Activated T-helper 1 cell treated with anti-CD3 and anti-CD28 coated beads, Interleukin-12 subunit alpha, Interleukin-12 subunit beta, Interleukin-2, Interleukin-4 antibody, amounts not matched to agents 30 ng/mL and 10 ng/mL and 1 ng/mL, durations not matched to agents 14 hours and 24 hours and 36 hours (primary cell): ENCODE results near the gene ZNF26. TPM values are rescaled to one million over a fixed set of nuclear protein-coding genes. Genes with fewer than 3 reads are reported as not detected.
"Not testable (repeated sequence)": the region's sequence is repeated elsewhere in the genome, so short reads cannot be mapped to it uniquely, and the experiment has no call there.

Source experiments
- DNase-seq: peaks from one replicate; pipeline ENCODE4 v3.0.0; 2021; ENCODE audit warnings: low spot score
- H3K27ac Mint-ChIP-seq: one replicate; pipeline ENCODE4 v1.8.0; 2021; ENCODE audit warnings: mild to moderate bottlenecking, mixed read lengths
- H3K27me3 Mint-ChIP-seq: one replicate; pipeline ENCODE4 v1.8.0; 2022; ENCODE audit warnings: mild to moderate bottlenecking, moderate library complexity, mixed read lengths; ENCODE audit not compliant: insufficient read depth
- H3K36me3 Mint-ChIP-seq: one replicate; pipeline ENCODE4 v1.8.0; 2021; ENCODE audit warnings: low read depth, mixed read lengths
- H3K4me1 Mint-ChIP-seq: one replicate; pipeline ENCODE4 v1.8.0; 2021; ENCODE audit warnings: low read depth, mixed read lengths
- H3K4me3 Mint-ChIP-seq: one replicate; pipeline ENCODE4 v1.8.0; 2021; ENCODE audit warnings: mild to moderate bottlenecking, moderate library complexity, mixed read lengths
- H3K9me3 Mint-ChIP-seq: one replicate; pipeline ENCODE4 v1.8.0; 2021; ENCODE audit warnings: mixed read lengths
- intact Hi-C: fragments of 100-400 bp; cut with micrococcal nuclease; formaldehyde crosslinking; loops from one replicate; pipeline ENCODE4 v1.15.1; 2024
- total RNA-seq: library from RNA; stranded (reverse); gene quantifications from 2 replicates; pipeline ENCODE4 v1.2.3, GENCODE V29; 2022

Gene ZNF26
- total RNA-seq, 1 donor from 2014 or later, result 22.1 TPM

- intact Hi-C loops, result no loop called here
- peaks cover 38% of the 10 kb centered on the region for H3K9me3 Mint-ChIP-seq
- no peaks in the 10 kb centered on the region for H3K4me1 Mint-ChIP-seq
- DNase-seq, result no peak
- H3K36me3 Mint-ChIP-seq, result peaks cover 17% of the 10 kb centered on the region
- H3K27ac Mint-ChIP-seq, result no peak overlapping the region
- no peaks in the 10 kb centered on the region for H3K27me3 Mint-ChIP-seq
- H3K4me3 Mint-ChIP-seq, result no peak overlapping the region
Measured at GRCh38 chr12:132965796-132966195, 20.4 kb upstream of the ZNF26 start.

GRCh38 chr12:132966676-132967415 lies 19.3 kb upstream of the ZNF26 start:
- intact Hi-C loops, result no loop called here

GRCh38 chr12:132967736-132968135 lies 18.4 kb upstream of the ZNF26 start:
- intact Hi-C loops, result no loop called here
- Mint-ChIP-seq H3K36me3 (peaks cover 13% of the 10 kb centered on the region), H3K27me3 (no peaks in the 10 kb centered on the region), H3K4me3 (no peak overlapping the region), H3K4me1 (no peaks in the 10 kb centered on the region), H3K9me3 (peaks cover 39% of the 10 kb centered on the region), H3K27ac (no peak overlapping the region)
- no peak for DNase-seq

More at GRCh38 chr12:132966676-132967415, 19.3 kb upstream of the ZNF26 start:
- H3K9me3 Mint-ChIP-seq, result peaks cover 32% of the 10 kb centered on the region
- no peaks in the 10 kb centered on the region for H3K4me1 Mint-ChIP-seq
- DNase-seq, result no peak
- no peaks in the 10 kb centered on the region for H3K27me3 Mint-ChIP-seq
- H3K4me3 Mint-ChIP-seq, result no peak overlapping the region
- peaks cover 14% of the 10 kb centered on the region for H3K36me3 Mint-ChIP-seq
- H3K27ac Mint-ChIP-seq, result no peak overlapping the region

- Mint-ChIP-seq H3K4me1 (no peaks in the 10 kb centered on the region), H3K9me3 (peaks cover 53% of the 10 kb centered on the region), H3K36me3 (no peaks in the 10 kb centered on the region), H3K27ac (no peak overlapping the region), H3K4me3 (no peak overlapping the region), H3K27me3 (no peaks in the 10 kb centered on the region)
- intact Hi-C loops, result no loop called here
- no peak for DNase-seq
Measured at GRCh38 chr12:132972374-132972773, 13.8 kb upstream of the ZNF26 start.

- H3K27me3 Mint-ChIP-seq, H3K4me3 Mint-ChIP-seq, intact Hi-C loops, H3K4me1 Mint-ChIP-seq, DNase-seq, H3K27ac Mint-ChIP-seq, H3K36me3 Mint-ChIP-seq: not testable (repeated sequence)
- peaks cover 69% of the 10 kb centered on the region for H3K9me3 Mint-ChIP-seq
Measured at GRCh38 chr12:132976870-132977269, 9.3 kb upstream of the ZNF26 start.

GRCh38 chr12:132986885-132987225 lies 688 bp downstream of the ZNF26 start:
- Mint-ChIP-seq H3K27me3 (no peaks in the 10 kb centered on the region), H3K27ac (peak overlapping the region; percentile 92)

GRCh38 chr12:132998741-132999140 lies 12.6 kb downstream of the ZNF26 start:
- Mint-ChIP-seq H3K9me3 (peaks cover 78% of the 10 kb centered on the region), H3K4me1 (no peaks in the 10 kb centered on the region), H3K4me3 (no peak overlapping the region), H3K36me3 (peaks cover 48% of the 10 kb centered on the region), H3K27me3 (no peaks in the 10 kb centered on the region), H3K27ac (no peak overlapping the region)
- intact Hi-C loops, result no loop called here
- DNase-seq, result no peak

More at GRCh38 chr12:132986885-132987225, 688 bp downstream of the ZNF26 start:
- Mint-ChIP-seq H3K4me3 (peak overlapping the region; percentile 90), H3K4me1 (peaks cover 22% of the 10 kb centered on the region), H3K36me3 (peaks cover 42% of the 10 kb centered on the region), H3K9me3 (peaks cover 52% of the 10 kb centered on the region)
- DNase-seq, result no peak
- intact Hi-C loops, result loop anchor here (1.0 to 2.0 kb wide), 8 partner anchors 31 to 194 kb away; partner anchors contain the start of genes CHFR, ZNF10, ZNF140 and ZNF268

GRCh38 chr12:133010657-133011297 lies 24.6 kb downstream of the ZNF26 start:
- H3K9me3 Mint-ChIP-seq, result peaks cover 64% of the 10 kb centered on the region
- no peaks in the 10 kb centered on the region for H3K27me3 Mint-ChIP-seq
- no peak overlapping the region for H3K4me3 Mint-ChIP-seq
- intact Hi-C loops, result no loop called here
- DNase-seq, result no peak
- H3K4me1 Mint-ChIP-seq, result no peaks in the 10 kb centered on the region
- no peak overlapping the region for H3K27ac Mint-ChIP-seq
- H3K36me3 Mint-ChIP-seq, result peaks cover 78% of the 10 kb centered on the region

- DNase-seq, result no peak
- Mint-ChIP-seq H3K36me3 (peaks cover 10% of the 10 kb centered on the region), H3K27ac (no peak overlapping the region), H3K4me1 (no peaks in the 10 kb centered on the region), H3K27me3 (no peaks in the 10 kb centered on the region), H3K9me3 (peaks cover 71% of the 10 kb centered on the region), H3K4me3 (no peak overlapping the region)
- intact Hi-C loops, result no loop called here
Measured at GRCh38 chr12:133023566-133023965, 37.4 kb downstream of the ZNF26 start.

GRCh38 chr12:133026996-133027395 lies 40.8 kb downstream of the ZNF26 start:
- Mint-ChIP-seq H3K27me3 (no peaks in the 10 kb centered on the region), H3K9me3 (peaks cover 60% of the 10 kb centered on the region)

GRCh38 chr12:133037207-133038005 lies 51.2 kb downstream of the ZNF26 start, which contains the start of gene ZNF84:
Gene ZNF84 (plus strand): TSS chr12:133037509. CDS start chr12:133041468, 3,959 bp downstream.
- peaks cover 27% of the 10 kb centered on the region for H3K36me3 Mint-ChIP-seq
- peaks cover 65% of the 10 kb centered on the region for H3K9me3 Mint-ChIP-seq
- peak within 1 kb of the TSS; percentile 97 for H3K27ac Mint-ChIP-seq
- intact Hi-C loops, result loop anchor here (1.0 to 2.0 kb wide), 9 partner anchors 15 to 269 kb away; partner anchors contain the start of genes ZNF10, ZNF140, ZNF26 and ZNF268
- peak within 1 kb of the TSS; percentile 86 for H3K4me3 Mint-ChIP-seq
- no peaks in the 10 kb centered on the region for H3K4me1 Mint-ChIP-seq
- no peaks in the 10 kb centered on the region for H3K27me3 Mint-ChIP-seq
- peak; percentile 97 for DNase-seq

More at GRCh38 chr12:133026996-133027395, 40.8 kb downstream of the ZNF26 start:
- Mint-ChIP-seq H3K4me3 (no peak overlapping the region), H3K36me3 (no peaks in the 10 kb centered on the region), H3K4me1 (no peaks in the 10 kb centered on the region), H3K27ac (no peak overlapping the region)
- intact Hi-C loops, result no loop called here
- no peak for DNase-seq

GRCh38 chr12:133038118-133038709 lies 52.0 kb downstream of the ZNF26 start:
- intact Hi-C loops, result loop anchor here (2.0 kb wide), 1 partner anchor 15 kb away; no protein-coding TSS in a partner anchor
- Mint-ChIP-seq H3K4me1 (no peaks in the 10 kb centered on the region), H3K4me3 (peak overlapping the region; percentile 86), H3K27ac (peak overlapping the region; percentile 97), H3K27me3 (no peaks in the 10 kb centered on the region), H3K36me3 (peaks cover 35% of the 10 kb centered on the region), H3K9me3 (peaks cover 72% of the 10 kb centered on the region)
- no peak for DNase-seq
